Inflammatory macrophage treated with lipopolysaccharide for 1 hour (primary cell): Measurements from ENCODE around the gene CTSV.
"Not testable (repeated sequence)": the region's sequence is repeated elsewhere in the genome, so short reads cannot be mapped to it uniquely, and the experiment has no call there.

Source experiments
- DNase-seq, 2 donors: peaks; one replicate each; pipeline ENCODE4 v3.0.0-alpha.2; 2020 to 2022

CTSV gene

DNA sequence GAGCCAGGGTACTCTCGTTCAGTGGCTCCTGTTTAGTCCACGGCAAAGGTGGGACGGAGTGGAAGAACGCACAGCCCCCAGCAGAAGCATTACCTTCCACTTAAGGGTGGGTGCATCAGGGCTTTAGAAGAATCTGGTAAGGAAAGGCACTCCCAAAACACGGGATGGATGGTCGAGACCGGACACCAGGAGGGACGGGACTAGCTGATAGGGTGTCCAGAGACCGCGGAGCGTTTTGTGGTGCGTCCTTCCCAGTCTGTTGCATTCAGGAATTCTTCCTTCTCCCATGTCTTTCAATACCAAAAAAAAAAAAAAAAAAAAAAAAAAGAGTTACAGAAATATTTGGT, 545 bp upstream of the CTSV start:
- DNase-seq, result no peak

DNA sequence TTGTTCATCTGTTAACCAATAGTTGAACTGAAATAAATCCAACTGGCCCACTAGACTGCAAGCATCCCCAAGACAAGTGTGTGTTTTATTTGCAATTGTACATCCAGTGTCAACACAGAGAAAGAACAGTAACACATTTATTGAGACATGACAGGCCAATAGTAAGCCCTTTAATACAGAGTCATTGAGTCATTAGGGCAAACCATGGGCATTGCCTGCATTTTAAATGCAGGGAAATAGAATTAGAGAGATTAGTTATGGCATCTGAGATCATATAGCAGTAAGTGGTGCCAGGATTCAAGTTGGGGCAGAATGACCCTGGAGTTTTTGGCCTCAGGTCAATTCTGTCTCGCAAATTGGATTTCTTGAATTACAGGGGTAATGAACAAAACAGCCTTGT, 15.4 kb downstream of the CTSV start:
- not testable (repeated sequence) for DNase-seq

DNA sequence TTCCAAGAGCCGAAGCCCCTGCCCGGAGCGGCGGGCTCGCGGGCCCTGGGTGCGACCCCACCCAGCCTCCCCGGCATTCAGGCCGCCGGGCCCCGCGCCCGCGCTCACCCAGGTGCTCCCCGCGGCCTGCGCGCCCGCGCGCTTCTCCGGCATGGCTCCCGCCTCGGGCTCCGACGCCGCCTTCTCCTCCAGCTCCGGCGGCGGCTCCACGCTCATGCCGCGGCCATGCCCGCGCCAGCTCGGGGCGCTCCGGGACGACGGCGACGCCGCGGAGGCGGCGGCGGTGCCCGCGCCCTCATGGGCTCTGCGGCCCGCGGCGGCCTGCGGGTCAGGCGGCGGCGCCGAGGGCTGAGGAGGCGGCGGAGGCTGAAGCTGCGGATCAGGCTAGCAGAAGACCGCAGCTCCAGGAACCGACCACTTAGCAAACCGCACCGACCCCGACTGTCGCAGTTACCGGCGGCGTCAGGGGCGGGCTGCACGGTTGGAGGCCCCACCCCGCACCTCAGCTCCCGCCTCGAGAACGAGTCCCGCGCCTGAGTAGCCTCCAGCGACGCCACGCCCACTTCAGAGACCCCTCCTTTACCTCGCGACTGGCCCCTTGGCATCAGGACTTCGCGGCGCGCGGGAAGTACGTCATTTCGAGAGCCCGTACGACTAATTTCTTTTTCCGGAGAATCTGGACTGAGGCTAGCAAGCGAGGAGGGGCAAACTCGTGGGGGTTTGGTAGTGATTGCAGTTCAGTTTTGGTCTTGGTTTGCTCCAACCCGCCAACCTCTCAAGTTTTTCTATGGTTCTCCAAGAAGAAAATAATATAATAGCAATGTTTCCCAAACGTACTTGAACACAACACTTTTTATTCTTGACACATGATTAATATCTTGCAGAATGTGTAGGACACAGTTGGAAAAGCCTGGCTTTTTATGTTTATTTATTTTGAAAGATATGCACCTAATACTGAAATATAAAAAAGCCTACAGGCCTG, 25.5 kb downstream of the CTSV start:
- DNase-seq, result peak; percentile 56 to 63

- DNase-seq, result peak; percentile 11 to 13
Observed at GRCh38 chr9:97012617-97013016, 26.3 kb downstream of the CTSV start.

DNA sequence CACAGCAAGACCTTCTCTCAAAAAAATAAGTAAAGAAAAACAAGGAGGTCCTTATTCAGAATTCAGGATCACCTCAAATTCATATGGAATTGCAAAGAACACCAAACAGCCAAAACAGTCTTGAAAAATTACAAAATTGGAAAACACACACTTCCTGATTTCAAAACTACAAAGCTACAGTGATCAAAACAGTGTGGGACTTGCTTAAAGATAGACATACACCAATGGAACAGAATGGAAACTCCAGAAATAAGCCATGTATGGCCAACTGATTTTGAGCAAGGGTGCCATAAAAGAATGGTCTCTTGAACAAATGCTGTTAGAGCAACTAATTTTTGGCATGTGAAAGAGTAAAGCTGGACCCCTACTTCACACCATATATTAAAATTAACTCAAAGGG, 36.7 kb downstream of the CTSV start:
- peak; percentile 50 to 79 for DNase-seq

GRCh38 chr9:97001338-97001737, 37.6 kb downstream of the CTSV start:
- DNase-seq, result not testable (repeated sequence)

DNA sequence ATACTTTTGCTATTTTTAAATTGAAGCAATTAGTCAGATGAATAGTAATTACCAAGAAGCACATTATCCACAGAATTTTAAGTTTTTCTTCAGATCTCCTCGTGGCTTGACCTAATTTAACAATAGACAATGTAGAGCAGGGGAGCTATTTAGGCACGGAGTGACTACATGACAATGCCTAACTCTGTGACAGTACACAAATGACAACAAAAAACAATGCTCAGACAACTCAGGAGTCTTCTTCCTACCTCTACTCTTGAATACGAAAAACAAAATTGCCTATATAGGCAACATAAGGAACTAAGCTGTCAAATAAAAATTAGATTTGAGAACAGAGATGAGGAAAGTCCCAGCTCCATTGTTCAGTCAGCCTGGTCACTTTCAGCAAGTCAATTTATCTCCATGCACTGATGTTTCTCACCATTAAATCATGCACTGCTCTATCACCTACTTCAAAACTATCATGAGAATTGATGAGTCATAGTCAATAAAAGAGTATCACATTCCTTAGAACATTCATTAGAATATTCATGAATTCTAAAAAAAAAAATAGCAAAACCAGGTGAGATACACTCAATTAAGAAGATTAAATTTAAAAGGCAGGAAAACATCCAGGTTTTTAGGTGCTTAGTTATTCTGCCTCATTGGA, 38.7 kb downstream of the CTSV start:
- DNase-seq, result not testable (repeated sequence)

- DNase-seq, result not testable (repeated sequence)
Observed at GRCh38 chr9:96999733-97000132, 39.2 kb downstream of the CTSV start.

DNA sequence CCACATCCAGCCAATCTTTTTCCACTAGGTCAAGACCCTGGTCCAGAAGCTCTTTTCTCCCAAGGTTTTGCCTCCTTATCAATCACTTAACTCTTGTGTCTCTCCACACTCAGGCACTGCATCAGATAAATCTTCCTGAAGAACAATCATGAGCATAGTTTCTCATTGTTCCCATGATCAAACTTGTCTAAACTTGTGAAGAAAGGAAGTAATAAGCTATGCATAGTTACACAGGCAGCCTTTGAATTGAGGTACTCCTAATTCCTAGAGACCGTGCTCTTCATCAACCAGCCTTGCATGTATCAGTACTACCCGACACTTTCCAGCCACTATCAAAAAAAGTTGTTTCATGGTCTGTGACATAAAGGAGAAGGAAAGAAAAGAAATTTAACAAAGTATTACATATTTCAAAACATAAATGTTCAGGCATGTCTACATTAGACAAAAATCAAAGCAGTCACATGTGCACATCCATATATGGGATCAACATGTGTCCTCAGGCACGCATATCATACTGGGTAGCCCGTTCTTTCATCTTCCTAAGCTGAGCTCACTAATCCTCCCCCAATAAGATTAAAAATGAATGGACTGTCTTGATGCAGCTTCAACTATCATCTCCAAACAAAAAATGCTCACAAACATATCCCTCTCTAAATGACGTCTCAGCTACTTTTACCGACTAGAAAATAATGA, 41.8 kb downstream of the CTSV start:
- DNase-seq, result not testable (repeated sequence)

- not testable (repeated sequence) for DNase-seq
Observed at GRCh38 chr9:96994531-96995016, 44.4 kb downstream of the CTSV start.

- not testable (repeated sequence) for DNase-seq
Observed at GRCh38 chr9:96992303-96992702, 46.6 kb downstream of the CTSV start.

- DNase-seq, result not testable (repeated sequence)
Observed at GRCh38 chr9:96989747-96990318, 49.1 kb downstream of the CTSV start.

DNA sequence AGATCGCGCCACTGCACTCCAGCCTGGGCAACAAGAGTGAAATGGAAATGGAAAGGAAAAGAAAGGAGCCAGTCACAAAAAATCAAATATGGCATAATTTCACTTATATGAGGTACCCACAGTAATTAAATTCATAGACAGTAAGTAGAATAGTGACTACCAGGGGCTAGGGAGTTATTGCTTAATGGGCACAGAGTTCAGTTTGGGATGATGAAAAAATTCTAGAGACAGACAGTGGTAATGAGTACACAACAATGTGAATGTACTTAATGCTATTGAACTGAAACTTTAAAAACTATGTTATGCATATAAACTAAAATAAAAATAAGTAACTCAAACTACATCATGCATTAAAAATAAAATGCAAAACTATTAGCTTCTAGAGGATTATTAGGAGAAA, 54.1 kb downstream of the CTSV start:
- not testable (repeated sequence) for DNase-seq

- DNase-seq, result not testable (repeated sequence)
Observed at GRCh38 chr9:96984139-96984538, 54.8 kb downstream of the CTSV start.

DNA sequence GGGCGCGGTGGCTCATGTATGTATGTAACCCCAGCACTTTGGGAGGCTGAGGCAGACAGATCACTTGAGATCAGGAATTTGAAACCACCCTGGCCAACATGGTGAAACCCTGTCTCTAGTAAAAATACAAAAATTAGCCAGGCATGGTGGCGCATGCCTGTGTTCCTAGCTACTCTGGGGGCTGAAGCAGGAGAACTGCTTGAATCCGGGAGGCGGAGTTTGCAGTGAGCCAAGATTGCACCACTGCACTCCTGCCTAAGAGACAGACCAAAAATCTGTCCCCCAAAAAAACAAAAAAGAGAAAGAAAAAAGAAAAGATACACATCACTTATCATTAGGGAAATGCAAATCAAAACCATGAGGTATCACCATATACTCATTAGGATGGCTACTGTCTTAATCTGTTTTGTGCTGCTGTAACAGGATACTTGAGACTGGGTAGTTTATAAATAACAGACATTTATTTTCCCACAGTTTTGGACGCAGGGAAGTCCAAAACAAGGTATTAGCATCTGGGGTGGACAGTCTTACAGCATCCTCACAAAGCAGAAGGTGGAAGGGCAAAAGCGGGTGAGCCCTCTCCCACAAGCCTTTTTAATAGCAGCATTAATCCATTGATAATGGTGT, 55.3 kb downstream of the CTSV start:
- DNase-seq, result not testable (repeated sequence)
